Lower leg skin (tissue), 4 donors: ENCODE results near the gene SCAF8. TPM values are rescaled to one million over a fixed set of nuclear protein-coding genes. Genes with fewer than 3 reads are reported as not detected.

Experiments
- DNase-seq, 2 donors: peaks; one replicate each; pipeline ENCODE4 v3.0.0-alpha.2; 2019; ENCODE audit warnings: low spot score in 2 of 2
- H3K4me3 ChIP-seq: fragments of 200-600 bp; sonication (generic); 2 replicates; pipeline ENCODE4 v1.5.1; 2017; ENCODE audit warnings: mild to moderate bottlenecking, low read depth; ENCODE audit not compliant: poor library complexity, severe bottlenecking
- POLR2A ChIP-seq, 2 donors: fragments of 450-650 bp; IDR thresholded peaks; one replicate each; pipeline ENCODE4 v1.6.1; 2016 to 2017; ENCODE audit warnings: antibody characterized with exemption in 2 of 2, mild to moderate bottlenecking in 1 of 2, moderate library complexity in 1 of 2
- WGBS, 2 donors: methylation state at CpG; one replicate each; pipeline ENCODE4 v1.1.5; 2018; 5-methylcytosine and 5-hydroxymethylcytosine counted together
- intact Hi-C: fragments of 100-400 bp; cut with DNase I; formaldehyde crosslinking; loops from one replicate; pipeline ENCODE4 v1.15.0; 2023; ENCODE audit warnings: low total_unique reads
- total RNA-seq, 4 donors: library from RNA; depleted of rRNA; stranded (reverse); fragments of >200 nt; gene quantifications; one replicate each; pipeline ENCODE4 v1.1.0, GENCODE V29; 2016
- TF ChIP-seq, protein P1 (sequence below), 3 donors: fragments of 450-650 bp; IDR thresholded peaks; one replicate each; pipeline ENCODE4 v1.5.1; 2016; ENCODE audit warnings: antibody characterized with exemption in 3 of 3, mild to moderate bottlenecking in 3 of 3, moderate library complexity in 2 of 3

The SCAF8 gene
- total RNA-seq, 4 donors from 2014 or later, result 31.4 to 45.3 (median 41.3) TPM

DNA sequence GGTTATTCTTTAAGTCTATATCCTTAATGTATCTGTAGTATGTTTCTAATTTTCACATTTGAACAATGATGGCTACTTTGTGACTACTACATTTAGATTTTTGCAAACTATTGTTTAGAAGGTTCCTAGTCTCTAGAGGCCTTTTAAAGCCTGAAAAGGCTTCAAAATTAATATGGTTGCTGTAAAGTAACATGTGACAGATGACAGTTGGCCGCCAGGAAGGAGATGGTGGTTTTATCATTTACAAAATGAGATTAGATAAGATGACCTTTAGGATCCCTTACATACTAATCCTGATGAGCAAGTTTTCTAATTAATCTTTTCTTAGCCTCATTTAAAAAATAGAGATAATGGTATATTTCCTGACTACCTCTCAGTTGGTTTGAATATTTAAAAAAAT, 18.8 kb downstream of the SCAF8 start:
- 66 to 80% methylated on average over 1 of the region's 1 CpG for WGBS, 2 donors
- no peak overlapping the region for H3K4me3 ChIP-seq
- intact Hi-C loops, result no loop called here
- TF ChIP-seq, protein P1, sequence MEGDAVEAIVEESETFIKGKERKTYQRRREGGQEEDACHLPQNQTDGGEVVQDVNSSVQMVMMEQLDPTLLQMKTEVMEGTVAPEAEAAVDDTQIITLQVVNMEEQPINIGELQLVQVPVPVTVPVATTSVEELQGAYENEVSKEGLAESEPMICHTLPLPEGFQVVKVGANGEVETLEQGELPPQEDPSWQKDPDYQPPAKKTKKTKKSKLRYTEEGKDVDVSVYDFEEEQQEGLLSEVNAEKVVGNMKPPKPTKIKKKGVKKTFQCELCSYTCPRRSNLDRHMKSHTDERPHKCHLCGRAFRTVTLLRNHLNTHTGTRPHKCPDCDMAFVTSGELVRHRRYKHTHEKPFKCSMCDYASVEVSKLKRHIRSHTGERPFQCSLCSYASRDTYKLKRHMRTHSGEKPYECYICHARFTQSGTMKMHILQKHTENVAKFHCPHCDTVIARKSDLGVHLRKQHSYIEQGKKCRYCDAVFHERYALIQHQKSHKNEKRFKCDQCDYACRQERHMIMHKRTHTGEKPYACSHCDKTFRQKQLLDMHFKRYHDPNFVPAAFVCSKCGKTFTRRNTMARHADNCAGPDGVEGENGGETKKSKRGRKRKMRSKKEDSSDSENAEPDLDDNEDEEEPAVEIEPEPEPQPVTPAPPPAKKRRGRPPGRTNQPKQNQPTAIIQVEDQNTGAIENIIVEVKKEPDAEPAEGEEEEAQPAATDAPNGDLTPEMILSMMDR (IDR thresholded peaks at IDR 0.05), result no peak
- TF ChIP-seq POLR2A (IDR thresholded peaks at IDR 0.05), result no peak
- no peak for DNase-seq

DNA sequence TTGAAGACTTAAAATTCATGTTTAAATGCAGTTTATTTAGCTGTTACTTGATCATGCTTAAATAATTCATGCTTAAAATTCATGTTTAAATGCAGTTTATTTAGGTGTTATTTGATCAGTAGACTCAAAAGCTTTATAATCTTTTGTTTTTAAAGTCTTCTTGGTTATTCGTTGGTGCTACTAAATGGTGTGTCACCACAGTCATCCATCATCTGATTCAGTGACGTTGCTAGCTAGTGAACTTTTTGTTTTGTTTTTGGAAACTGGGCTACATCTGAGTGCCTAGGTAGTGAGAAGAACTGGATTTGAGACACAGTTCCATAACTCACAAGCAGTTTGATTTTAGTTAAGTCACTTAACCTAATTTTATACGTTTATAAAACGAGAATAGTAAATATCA, 20.9 kb downstream of the SCAF8 start:
- H3K4me3 ChIP-seq, result no peak overlapping the region
- 27 to 32% methylated on average over 4 of the region's 4 CpGs for WGBS, 2 donors
- TF ChIP-seq, protein P1 (IDR thresholded peaks at IDR 0.05), result no peak
- no peak for TF ChIP-seq POLR2A (IDR thresholded peaks at IDR 0.05)
- intact Hi-C loops, result no loop called here
- DNase-seq, result no peak

DNA sequence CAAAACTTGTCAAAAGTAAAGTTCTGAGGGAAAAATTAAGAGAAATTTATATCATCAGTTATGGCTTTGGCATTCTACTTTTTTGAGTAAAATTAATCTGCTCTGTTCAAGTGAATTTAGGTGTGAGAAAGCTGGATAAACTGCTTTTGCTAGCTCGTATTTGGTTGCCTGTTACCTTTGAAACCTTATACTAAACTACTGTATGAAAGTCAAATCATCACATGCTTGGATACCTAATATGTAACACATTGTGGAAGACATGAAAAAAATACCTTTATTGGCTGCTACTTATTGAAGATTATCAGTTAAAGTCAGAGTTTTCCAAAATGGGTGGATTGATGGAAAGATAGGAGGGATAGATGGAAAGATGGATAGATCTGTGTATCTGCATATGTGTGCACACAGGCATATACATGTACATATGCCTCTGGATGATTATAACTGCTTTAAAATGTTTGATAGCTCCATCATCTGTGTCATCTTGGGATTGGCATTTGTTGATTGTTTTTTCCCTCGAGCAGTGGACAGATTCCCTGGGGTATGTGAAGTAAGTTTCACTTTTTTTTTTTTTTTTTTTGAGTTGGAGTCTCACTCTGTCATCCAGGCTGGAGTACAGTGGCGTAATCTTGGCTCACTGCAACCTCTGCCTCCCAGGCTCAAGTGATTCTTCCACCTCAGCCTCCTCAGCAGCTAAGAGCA, 24.3 kb downstream of the SCAF8 start:
- DNase-seq, result no peak

DNA sequence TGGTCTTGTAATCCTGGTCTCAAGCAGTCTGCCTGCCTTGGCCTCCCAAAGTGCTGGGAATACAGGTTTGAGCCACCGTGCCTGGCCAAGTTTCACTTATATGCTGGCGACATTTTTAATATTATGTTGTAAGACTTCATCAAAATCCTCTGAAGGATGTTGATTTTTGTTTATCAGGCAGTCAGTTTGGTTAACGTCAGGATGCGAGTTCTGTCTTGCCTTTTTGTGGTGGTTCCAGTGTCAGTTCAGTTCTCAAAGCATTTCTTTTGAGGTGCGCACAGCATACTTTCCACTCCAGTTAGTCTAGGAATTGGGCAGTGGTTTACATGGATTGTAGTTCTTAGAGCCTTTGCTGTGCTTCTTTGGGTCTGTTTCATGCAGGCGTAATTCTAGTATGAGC, 24.9 kb downstream of the SCAF8 start:
- WGBS, 2 donors, result 55 to 56% methylated on average over 6 of the region's 6 CpGs
- intact Hi-C loops, result no loop called here

More for the DNA sequence above, 24.3 kb downstream of the SCAF8 start:
- 44 to 45% methylated on average over 3 of the region's 3 CpGs for WGBS, 2 donors
- no peak overlapping the region for H3K4me3 ChIP-seq
- intact Hi-C loops, result no loop called here
- no peak for TF ChIP-seq POLR2A (IDR thresholded peaks at IDR 0.05)
- TF ChIP-seq, protein P1 (IDR thresholded peaks at IDR 0.05), result no peak

DNA sequence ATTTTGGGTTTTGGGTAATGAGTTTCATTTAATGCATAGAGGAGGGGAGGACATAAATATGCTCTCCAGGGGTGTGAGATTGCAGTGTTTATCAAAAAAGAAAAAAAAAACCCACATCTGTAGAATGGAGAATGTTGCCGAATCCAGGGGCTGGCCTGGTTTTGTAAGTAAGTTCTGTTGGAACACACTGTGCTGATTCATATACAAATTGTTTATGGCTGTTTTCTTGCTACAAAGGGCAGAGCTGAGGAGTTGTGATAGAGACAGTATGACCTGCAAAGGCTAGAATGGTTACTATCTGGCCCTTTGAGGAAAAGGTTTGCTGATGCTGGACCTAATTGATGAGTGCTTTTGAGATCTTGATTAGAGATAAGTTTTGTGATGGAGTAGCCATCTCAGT, 30.4 kb downstream of the SCAF8 start:
- H3K4me3 ChIP-seq, result no peak overlapping the region
- 78 to 85% methylated on average over 1 of the region's 1 CpG for WGBS, 2 donors
- DNase-seq, result no peak
- TF ChIP-seq, protein P1 (IDR thresholded peaks at IDR 0.05), result no peak
- no peak for TF ChIP-seq POLR2A (IDR thresholded peaks at IDR 0.05)
- intact Hi-C loops, result no loop called here

More for the DNA sequence above, 24.9 kb downstream of the SCAF8 start:
- DNase-seq, result peak in 1 of 2 donors; percentile 57
- TF ChIP-seq, protein P1 (IDR thresholded peaks at IDR 0.05), result no peak
- no peak for TF ChIP-seq POLR2A (IDR thresholded peaks at IDR 0.05)
- no peak overlapping the region for H3K4me3 ChIP-seq

DNA sequence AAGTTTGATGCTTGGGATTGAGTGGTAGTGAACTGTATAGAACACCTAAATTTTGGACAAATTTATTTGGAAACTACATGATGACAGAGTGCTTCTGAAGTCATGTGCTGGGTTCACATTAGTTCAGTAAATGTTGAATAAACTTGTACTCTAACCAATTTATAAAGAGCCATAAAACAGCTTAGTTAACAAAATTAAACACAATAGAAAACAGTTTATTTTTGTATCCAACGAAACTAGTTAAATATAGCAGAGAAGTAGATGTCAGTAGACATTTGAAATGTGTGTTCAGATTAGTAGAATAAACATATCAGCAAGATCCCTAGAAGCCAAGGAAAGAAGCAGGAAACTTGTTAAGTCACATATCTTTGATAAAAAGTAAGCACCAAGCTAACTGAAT, 32.1 kb downstream of the SCAF8 start:
- 39 to 59% methylated on average over 1 of the region's 1 CpG for WGBS, 2 donors
- no peak for TF ChIP-seq POLR2A (IDR thresholded peaks at IDR 0.05)
- TF ChIP-seq, protein P1 (IDR thresholded peaks at IDR 0.05), result no peak
- intact Hi-C loops, result no loop called here
- DNase-seq, result no peak
- no peak overlapping the region for H3K4me3 ChIP-seq
